Body of pancreas (tissue), 4 donors: ENCODE results near the gene RASD2.

Experiments used
- CTCF ChIP-seq, 7 experiments: fragments of 450-650 bp in 4 of 7; fragments of 200-600 bp in 3 of 7; sonication (generic) in 3 of 7; IDR thresholded peaks; one replicate each; pipeline ENCODE4 v1.5.1; 2016 to 2019; ENCODE audit warnings: antibody characterized with exemption in 7 of 7
- POLR2A ChIP-seq, 3 donors: fragments of 450-650 bp; IDR thresholded peaks; one replicate each; pipeline ENCODE4 v1.6.1; 2016; ENCODE audit warnings: antibody characterized with exemption in 3 of 3, mild to moderate bottlenecking in 2 of 3

GRCh38 chr22:35576671-35577070 lies 36.0 kb downstream of the RASD2 start:
- no peak for TF ChIP-seq CTCF (IDR thresholded peaks at IDR 0.05)
- no peak for TF ChIP-seq POLR2A (IDR thresholded peaks at IDR 0.05)
